ENCODE data around the gene COL8A1. TPM values are rescaled to one million over a fixed set of nuclear protein-coding genes. Genes with fewer than 3 reads are reported as not detected.

The COL8A1 gene
- total RNA-seq, 1 donor from 2014 or later: 23.1 TPM

DNA sequence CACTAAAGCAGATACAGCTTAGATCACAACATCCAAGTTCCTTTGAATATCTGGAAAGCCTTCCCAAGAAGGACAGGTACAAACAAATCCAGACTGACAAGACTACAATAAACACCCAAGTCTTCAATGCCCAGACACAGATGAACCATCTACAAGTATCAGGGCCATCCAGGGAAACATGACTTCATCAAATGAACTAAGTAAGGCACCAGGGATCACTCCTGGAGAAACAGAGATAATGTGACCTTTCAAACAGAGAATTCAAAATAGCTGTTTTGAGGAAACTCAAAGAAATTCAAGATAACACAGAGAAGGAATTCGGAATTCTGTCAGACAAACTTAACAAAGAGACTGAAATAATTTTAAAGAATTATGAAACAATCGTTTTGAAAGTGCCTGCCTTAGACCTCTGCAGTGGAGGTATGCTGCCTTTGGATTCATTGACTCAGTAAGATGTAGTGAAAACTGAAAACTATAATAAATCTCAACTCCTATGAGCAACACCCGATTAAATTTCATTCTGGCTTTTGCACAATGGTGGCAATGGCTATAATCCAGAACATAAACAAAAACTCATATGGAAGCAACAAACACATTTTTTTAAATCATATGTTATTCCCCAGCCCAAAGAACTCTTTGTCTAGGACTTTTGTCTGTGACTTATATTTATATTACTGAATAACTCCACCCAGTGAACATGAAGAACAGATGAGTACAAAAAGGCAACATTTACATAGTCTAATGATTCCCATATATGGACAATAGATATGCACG lies 12.6 kb upstream of the COL8A1 start:
- H3K9me3 ChIP-seq: no peaks in the 10 kb centered on the region
- H3K4me1 ChIP-seq: no peaks in the 10 kb centered on the region
- no peaks in the 10 kb centered on the region for H3K36me3 ChIP-seq
- H3K4me3 ChIP-seq: no peak overlapping the region
- intact Hi-C loops (cut with DNase I): no loop called here
- H3K27me3 ChIP-seq: no peaks in the 10 kb centered on the region
- TF ChIP-seq POLR2A (IDR thresholded peaks at IDR 0.05) (no peak), POLR2AphosphoS5 (IDR thresholded peaks at IDR 0.05; ENCODE audit: insufficient read depth in 1 of 2, low read depth in 1 of 2) (no peak)
- TF ChIP-seq, protein P1, sequence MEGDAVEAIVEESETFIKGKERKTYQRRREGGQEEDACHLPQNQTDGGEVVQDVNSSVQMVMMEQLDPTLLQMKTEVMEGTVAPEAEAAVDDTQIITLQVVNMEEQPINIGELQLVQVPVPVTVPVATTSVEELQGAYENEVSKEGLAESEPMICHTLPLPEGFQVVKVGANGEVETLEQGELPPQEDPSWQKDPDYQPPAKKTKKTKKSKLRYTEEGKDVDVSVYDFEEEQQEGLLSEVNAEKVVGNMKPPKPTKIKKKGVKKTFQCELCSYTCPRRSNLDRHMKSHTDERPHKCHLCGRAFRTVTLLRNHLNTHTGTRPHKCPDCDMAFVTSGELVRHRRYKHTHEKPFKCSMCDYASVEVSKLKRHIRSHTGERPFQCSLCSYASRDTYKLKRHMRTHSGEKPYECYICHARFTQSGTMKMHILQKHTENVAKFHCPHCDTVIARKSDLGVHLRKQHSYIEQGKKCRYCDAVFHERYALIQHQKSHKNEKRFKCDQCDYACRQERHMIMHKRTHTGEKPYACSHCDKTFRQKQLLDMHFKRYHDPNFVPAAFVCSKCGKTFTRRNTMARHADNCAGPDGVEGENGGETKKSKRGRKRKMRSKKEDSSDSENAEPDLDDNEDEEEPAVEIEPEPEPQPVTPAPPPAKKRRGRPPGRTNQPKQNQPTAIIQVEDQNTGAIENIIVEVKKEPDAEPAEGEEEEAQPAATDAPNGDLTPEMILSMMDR (IDR thresholded peaks at IDR 0.05): no peak
- DNase-seq (ENCODE audit: extremely low spot score in 2 of 2): no peak
- H3K27ac ChIP-seq: no peak overlapping the region

DNA sequence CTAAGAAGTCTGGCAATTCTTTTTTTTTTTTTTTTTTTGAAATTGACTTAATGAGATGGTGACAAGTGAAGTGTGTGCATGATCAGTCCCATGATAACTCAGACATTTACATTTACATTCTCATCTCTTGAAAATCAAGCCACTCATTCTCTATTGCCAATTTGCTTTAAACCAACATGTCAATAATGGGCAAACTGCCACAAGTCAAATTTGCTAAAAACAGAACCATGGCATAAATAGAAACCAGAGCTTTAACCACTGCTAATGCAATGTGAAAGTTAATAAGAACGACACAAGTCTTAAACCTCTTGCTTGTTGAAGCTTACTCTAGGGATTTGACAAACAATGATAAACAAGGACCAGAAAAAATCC lies 12.0 kb upstream of the COL8A1 start:
- no peak for TF ChIP-seq POLR2AphosphoS5 (IDR thresholded peaks at IDR 0.05; ENCODE audit: insufficient read depth in 1 of 2, low read depth in 1 of 2)
- no peak for TF ChIP-seq POLR2A (IDR thresholded peaks at IDR 0.05)
- TF ChIP-seq, protein P1 (IDR thresholded peaks at IDR 0.05): no peak
- H3K36me3 ChIP-seq: no peaks in the 10 kb centered on the region
- H3K9me3 ChIP-seq: no peaks in the 10 kb centered on the region

DNA sequence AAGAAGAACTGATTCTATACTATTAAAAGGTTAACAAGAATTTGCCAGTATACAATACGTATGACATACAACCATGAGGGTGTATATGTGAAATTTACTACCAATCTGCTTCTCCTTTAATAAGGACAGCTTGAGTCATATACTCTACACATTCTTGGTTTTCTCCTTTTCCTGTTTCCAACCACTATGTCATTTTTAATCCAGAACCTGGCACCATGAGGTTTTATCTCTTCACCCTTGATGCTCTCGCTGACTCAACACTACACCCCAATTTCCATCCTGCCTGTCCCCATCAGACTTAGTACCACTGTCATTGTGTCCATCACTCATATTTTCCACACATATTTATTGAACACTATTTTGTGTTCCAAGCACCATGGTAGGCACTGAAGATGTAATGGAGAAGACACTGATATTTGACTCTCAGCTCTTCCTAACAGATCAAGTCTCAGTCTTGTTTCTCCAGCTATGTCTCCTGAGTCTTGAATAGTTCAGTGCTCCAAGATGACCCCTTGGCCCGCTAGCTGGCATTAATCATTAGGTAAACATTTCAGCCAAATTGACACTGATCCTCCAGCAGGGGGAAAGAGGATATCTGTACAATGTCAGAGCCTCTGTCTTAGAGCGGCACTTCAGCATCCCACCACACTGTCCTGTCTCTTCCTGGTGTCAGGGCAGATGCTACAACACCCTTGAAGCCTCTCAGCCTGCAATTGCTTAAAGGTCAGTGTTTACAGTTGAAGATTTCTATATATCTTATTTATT lies 11.2 kb upstream of the COL8A1 start:
- H3K4me1 ChIP-seq: no peaks in the 10 kb centered on the region
- H3K27ac ChIP-seq: no peak overlapping the region
- TF ChIP-seq, protein P1 (IDR thresholded peaks at IDR 0.05): no peak
- no peak for TF ChIP-seq POLR2AphosphoS5 (IDR thresholded peaks at IDR 0.05; ENCODE audit: insufficient read depth in 1 of 2, low read depth in 1 of 2)
- TF ChIP-seq POLR2A (IDR thresholded peaks at IDR 0.05): no peak
- no peaks in the 10 kb centered on the region for H3K27me3 ChIP-seq
- H3K36me3 ChIP-seq: no peaks in the 10 kb centered on the region
- intact Hi-C loops (cut with DNase I): no loop called here
- DNase-seq (ENCODE audit: extremely low spot score in 2 of 2): no peak
- H3K9me3 ChIP-seq: no peaks in the 10 kb centered on the region
- no peak overlapping the region for H3K4me3 ChIP-seq

More for the DNA sequence above, 12.0 kb upstream of the COL8A1 start:
- intact Hi-C loops (cut with DNase I): no loop called here
- no peak overlapping the region for H3K27ac ChIP-seq
- no peak overlapping the region for H3K4me3 ChIP-seq
- DNase-seq (ENCODE audit: extremely low spot score in 2 of 2): no peak
- no peaks in the 10 kb centered on the region for H3K27me3 ChIP-seq
- no peaks in the 10 kb centered on the region for H3K4me1 ChIP-seq

DNA sequence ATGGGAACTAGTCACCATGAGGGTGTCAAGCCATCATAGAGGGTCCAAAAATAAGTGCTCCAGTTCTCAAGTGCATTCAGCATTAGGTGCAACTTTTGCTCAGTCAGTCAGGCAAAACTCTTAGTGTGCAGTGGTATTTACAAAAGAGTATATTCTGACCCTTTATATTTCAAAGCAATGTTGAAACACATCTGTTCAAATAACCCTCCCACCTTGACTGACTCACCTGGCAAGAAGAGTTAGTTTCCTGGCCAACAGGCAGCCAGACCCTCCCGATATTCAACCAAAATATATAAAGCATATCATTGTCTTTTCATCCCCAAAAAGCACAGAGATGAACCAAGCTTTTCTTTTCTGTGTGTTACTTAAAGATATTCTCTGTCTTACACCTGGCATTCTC lies 7.6 kb upstream of the COL8A1 start:
- Histone ChIP-seq H3K4me3 (no peak overlapping the region), H3K36me3 (no peaks in the 10 kb centered on the region), H3K4me1 (no peaks in the 10 kb centered on the region), H3K27ac (no peak overlapping the region), H3K9me3 (no peaks in the 10 kb centered on the region), H3K27me3 (no peaks in the 10 kb centered on the region)
- DNase-seq (ENCODE audit: extremely low spot score in 2 of 2): no peak
- intact Hi-C loops (cut with DNase I): no loop called here
- TF ChIP-seq, protein P1 (IDR thresholded peaks at IDR 0.05): no peak
- TF ChIP-seq POLR2AphosphoS5 (IDR thresholded peaks at IDR 0.05; ENCODE audit: insufficient read depth in 1 of 2, low read depth in 1 of 2): no peak
- no peak for TF ChIP-seq POLR2A (IDR thresholded peaks at IDR 0.05)

Data from vagina (tissue), 2 donors.